ENCODE data around the gene NUP153. TPM values are rescaled to one million over a fixed set of nuclear protein-coding genes. Genes with fewer than 3 reads are reported as not detected.

NUP153 gene
- polyA plus RNA-seq, 2 of the 4 experiments (the other 2 are of a cell fraction), result 26.4 to 47.3 TPM

DNA sequence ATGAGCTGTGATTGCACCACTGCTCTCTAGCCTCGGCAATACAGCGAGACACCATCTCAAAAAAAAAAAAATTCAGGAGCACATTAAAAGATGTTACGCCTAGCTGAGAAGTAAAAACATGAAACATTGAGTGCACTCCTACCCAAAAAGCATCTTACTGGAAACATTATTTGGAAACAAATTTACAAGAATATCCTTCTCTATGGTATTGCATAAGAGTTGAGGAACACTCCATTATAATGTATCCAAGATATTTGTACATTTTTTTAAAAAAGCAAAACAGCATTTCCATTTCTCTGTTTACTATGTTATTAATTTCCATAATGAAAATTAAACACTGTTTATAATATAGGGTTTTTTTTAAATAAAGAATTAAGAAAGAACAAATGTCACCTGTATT lies 58.0 kb downstream of the NUP153 start:
- ChIA-PET CTCF (no interaction called here), POLR2A (no interaction called here)
- TF ChIP-seq EHMT2 (IDR thresholded peaks at IDR 0.05; ENCODE audit: low read depth), result no peak
- TF ChIP-seq, protein P1, sequence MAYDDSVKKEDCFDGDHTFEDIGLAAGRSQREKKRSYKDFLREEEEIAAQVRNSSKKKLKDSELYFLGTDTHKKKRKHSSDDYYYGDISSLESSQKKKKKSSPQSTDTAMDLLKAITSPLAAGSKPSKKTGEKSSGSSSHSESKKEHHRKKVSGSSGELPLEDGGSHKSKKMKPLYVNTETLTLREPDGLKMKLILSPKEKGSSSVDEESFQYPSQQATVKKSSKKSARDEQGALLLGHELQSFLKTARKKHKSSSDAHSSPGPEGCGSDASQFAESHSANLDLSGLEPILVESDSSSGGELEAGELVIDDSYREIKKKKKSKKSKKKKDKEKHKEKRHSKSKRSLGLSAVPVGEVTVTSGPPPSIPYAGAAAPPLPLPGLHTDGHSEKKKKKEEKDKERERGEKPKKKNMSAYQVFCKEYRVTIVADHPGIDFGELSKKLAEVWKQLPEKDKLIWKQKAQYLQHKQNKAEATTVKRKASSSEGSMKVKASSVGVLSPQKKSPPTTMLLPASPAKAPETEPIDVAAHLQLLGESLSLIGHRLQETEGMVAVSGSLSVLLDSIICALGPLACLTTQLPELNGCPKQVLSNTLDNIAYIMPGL (CRISPR knock-in tag; IDR thresholded peaks at IDR 0.05; ENCODE audit: borderline replicate concordance), result no peak
- no peak for TF ChIP-seq RNF2 (IDR thresholded peaks at IDR 0.05; ENCODE audit: borderline replicate concordance, low read depth)
- TF ChIP-seq CEBPB (IDR thresholded peaks at IDR 0.05), result 0 out of 4 replicates have a peak, but pooled peaks of 1 of the 2 experiments have one; percentile 5
- no peak for TF ChIP-seq TFCP2L1 (CRISPR knock-in tag; IDR thresholded peaks at IDR 0.05)
- no peak for TF ChIP-seq ESRRA (IDR thresholded peaks at IDR 0.05; ENCODE audit: borderline replicate concordance, low read length)
- TF ChIP-seq, protein P2, sequence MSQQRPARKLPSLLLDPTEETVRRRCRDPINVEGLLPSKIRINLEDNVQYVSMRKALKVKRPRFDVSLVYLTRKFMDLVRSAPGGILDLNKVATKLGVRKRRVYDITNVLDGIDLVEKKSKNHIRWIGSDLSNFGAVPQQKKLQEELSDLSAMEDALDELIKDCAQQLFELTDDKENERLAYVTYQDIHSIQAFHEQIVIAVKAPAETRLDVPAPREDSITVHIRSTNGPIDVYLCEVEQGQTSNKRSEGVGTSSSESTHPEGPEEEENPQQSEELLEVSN (IDR thresholded peaks at IDR 0.05; ENCODE audit: borderline replicate concordance, low read depth), result no peak
- WGBS (ENCODE audit: missing lambda C conversion rate), result 94% methylated on average over 3 of the region's 3 CpGs
- DNase-seq (ENCODE audit: low read depth in 1 of 2, low spot score in 1 of 2) (no peak), ATAC-seq (no peak), FAIRE-seq (no peak)
- no peak overlapping the region for H3K4me2 ChIP-seq
- no peaks in the 10 kb centered on the region for H3K9me3 ChIP-seq
- H3K4me1 ChIP-seq, result no peaks in the 10 kb centered on the region
- H3K4me3 ChIP-seq, result no peak overlapping the region
- H3K27ac ChIP-seq, result no peak overlapping the region

GRCh38 chr6:17640477-17640917 lies 66.2 kb downstream of the NUP153 start:
- TF ChIP-seq CHD2 (IDR thresholded peaks at IDR 0.05; ENCODE audit: low read length, partially characterized antibody) (no peak), MYC (IDR thresholded peaks at IDR 0.05; ENCODE audit: borderline replicate concordance, low read length) (no peak), CEBPB (IDR thresholded peaks at IDR 0.05) (peak; percentile 21 to 57; a peak in 2 of 4 replicates)
- ATAC-seq, result no peak
- no peak for FAIRE-seq
- Histone ChIP-seq H3K27ac (no peak overlapping the region), H3K4me3 (no peak overlapping the region), H3K9me3 (no peaks in the 10 kb centered on the region), H3K4me2 (no peak overlapping the region), H3K4me1 (no peaks in the 10 kb centered on the region)
- WGBS (ENCODE audit: missing lambda C conversion rate), result 94% methylated on average over 3 of the region's 3 CpGs
- ChIA-PET POLR2A (no interaction called here), CTCF (no interaction called here)
- DNase-seq (ENCODE audit: low read depth in 1 of 2, low spot score in 1 of 2), result peak in 1 of 2 experiments; percentile 20

GRCh38 chr6:17638212-17638715 lies 68.5 kb downstream of the NUP153 start:
- no peak for ATAC-seq
- DNase-seq (ENCODE audit: low read depth in 1 of 2, low spot score in 1 of 2), result no peak

DNA sequence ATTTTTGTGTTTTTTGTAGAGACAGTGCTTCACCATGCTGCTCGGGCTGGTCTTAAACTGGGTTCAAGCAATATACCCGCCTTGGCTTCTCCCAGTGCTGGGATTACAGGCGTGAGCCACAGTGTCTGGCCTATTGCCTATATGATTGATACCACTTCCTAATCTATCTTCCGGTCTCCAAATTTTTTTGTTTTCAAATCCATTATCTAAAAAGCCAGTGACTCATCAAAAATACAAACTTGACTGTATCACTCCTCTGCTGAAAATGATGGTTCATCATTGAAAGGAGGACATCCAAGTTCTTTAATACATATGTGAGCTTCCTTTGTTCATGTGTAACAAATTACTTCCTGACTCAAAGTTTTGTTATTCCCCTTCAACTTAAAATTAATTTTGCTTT lies 71.2 kb downstream of the NUP153 start:
- ChIA-PET CTCF (interaction anchor here (1.1 kb wide), 1 partner anchor 10 kb away, joined by 3 read pairs; no protein-coding TSS in a partner anchor), POLR2A (no interaction called here)
- Histone ChIP-seq H3K4me1 (peaks cover 12% of the 10 kb centered on the region), H3K9me3 (no peaks in the 10 kb centered on the region), H3K27ac (no peak overlapping the region), H3K4me3 (no peak overlapping the region), H3K4me2 (no peak overlapping the region)
- WGBS (ENCODE audit: missing lambda C conversion rate), result 92% methylated on average over 4 of the region's 4 CpGs
- TF ChIP-seq NFE2L2 (conservative IDR thresholded peaks at IDR 0.05; ENCODE audit: low read length) (0 out of 2 replicates have a peak, but pooled peaks have one; percentile 30), REST (IDR thresholded peaks at IDR 0.05) (no peak), FOSL2 (IDR thresholded peaks at IDR 0.05) (no peak), FOSL2 (CRISPR knock-in tag; IDR thresholded peaks at IDR 0.05) (0 out of 2 replicates have a peak, but pooled peaks have one; percentile 25)
- no peak for FAIRE-seq
- ATAC-seq, result no peak
- DNase-seq (ENCODE audit: low read depth in 1 of 2, low spot score in 1 of 2), result no peak

More at GRCh38 chr6:17638212-17638715, 68.5 kb downstream of the NUP153 start:
- H3K4me2 ChIP-seq, result no peak overlapping the region
- no peaks in the 10 kb centered on the region for H3K9me3 ChIP-seq
- TF ChIP-seq JUNB (IDR thresholded peaks at IDR 0.05) (no peak), RFX5 (IDR thresholded peaks at IDR 0.05) (no peak), CBX2 (IDR thresholded peaks at IDR 0.05; ENCODE audit: borderline replicate concordance, low read depth) (no peak), SMC3 (IDR thresholded peaks at IDR 0.05) (no peak)
- H3K4me1 ChIP-seq, result no peaks in the 10 kb centered on the region
- ChIA-PET CTCF (interaction anchor here (0.6 kb wide), 1 partner anchor 383 kb away, joined by 3 read pairs; no protein-coding TSS in a partner anchor), POLR2A (no interaction called here)
- no peak for FAIRE-seq
- no peak overlapping the region for H3K4me3 ChIP-seq
- WGBS (ENCODE audit: missing lambda C conversion rate), result 77% methylated on average over 2 of the region's 2 CpGs
- no peak overlapping the region for H3K27ac ChIP-seq
